Ramos (cell line): ENCODE measurements around the gene EID1.
"Not testable (repeated sequence)": the region's sequence is repeated elsewhere in the genome, so short reads cannot be mapped to it uniquely, and the experiment has no call there.

Experiments used
- in situ Hi-C: fragments of 300-500 bp; cut with MboI; formaldehyde crosslinking; loops from one replicate; pipeline ENCODE4 v1.14.3; 2022; ENCODE audit warnings: low sequenced_read_pairs; ENCODE audit not compliant: unreplicated experiment

EID1 gene

DNA sequence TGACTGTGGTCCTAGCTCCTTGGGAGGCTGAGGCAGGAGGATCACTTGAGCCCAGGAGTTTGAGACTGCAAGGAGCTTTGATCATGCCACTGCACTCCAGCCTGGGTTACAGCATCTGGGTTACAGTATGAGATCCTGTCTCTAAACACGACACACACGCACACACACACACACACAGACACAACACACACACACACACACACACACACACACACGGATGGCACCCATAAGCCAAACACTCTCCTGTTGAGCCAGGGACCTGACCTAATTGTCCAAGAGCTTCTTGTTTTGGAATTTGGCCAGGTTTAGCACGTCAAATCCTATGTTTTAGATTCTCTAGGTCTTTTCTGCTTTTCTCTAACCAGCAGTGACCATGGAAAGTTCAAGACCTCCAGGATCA is 26.8 kb downstream of the EID1 start:
- in situ Hi-C loops: no loop called here

DNA sequence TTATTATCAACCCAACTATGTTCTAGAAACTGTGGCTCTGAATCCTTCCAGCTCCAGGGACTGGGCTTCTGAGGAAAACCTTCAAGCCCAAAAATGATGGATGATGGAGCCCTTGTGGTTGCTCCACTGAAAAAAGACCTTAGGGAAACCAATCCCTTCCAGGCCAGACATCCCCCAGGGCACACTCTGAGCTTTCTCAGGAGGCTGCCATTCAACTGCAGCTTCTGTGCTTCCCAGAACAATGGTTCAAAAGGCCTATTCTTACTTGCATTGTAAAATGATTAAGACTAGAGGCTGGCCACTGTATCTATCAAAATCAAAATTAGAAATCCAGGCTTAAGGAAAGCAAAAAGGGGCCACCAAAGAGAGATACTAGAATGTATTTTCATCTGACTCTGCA is 27.3 kb downstream of the EID1 start:
- in situ Hi-C loops: no loop called here

DNA sequence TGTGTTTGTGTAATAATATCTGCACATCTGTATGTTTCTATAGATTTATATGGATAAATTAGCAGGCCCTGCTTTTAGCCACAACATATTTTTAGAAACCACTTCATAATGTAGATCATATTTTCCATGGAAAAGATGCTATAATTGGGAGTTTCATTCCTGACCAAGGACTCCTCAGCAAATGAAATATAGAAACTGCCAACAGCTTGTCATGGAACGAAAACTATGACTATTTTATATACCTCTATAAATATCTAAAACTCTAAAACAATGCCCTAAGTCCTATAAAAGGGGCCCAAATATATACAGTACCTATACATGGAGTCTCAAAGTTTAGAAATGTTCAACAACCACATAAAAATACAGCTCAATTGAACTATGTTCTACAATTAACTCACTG is 27.9 kb downstream of the EID1 start:
- in situ Hi-C loops: no loop called here

DNA sequence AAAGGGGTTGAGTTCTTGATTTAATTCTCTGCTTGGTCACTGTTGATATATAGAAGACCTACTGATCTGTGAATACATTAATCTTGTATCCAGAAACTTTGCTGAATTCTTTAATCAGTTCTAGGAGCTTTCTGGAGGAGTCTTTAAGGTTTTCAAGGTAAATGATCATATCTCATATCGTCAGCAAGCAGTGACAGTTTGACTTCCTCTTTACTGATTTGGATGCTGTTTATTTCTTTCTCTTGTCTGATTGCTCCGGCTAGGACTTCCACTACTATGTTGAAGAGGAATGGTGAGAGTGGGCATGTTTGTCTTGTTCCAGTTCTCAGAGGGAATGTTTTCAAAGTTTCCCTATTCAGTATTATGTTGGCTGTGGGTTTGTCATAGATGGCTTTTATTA is 31.4 kb downstream of the EID1 start:
- in situ Hi-C loops: not testable (repeated sequence)

DNA sequence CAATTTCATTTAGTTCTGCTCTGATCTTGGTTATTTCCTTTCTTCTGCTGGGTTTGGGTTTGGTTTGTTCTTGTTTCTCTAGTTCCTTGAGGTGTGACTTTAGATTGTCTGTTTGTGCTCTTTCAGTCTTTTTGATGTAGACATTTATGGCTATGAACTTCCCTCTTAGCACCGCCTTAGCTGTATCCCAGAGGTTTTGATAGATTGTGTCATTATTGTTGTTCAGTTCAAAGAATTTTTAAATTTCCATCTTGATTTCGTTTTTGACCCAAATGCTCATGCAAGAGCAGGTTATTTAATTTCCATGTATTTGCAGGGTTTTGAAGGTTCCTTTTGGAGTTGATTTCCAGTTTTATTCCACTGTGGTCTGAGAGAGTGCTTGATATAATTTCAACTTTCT is 32.6 kb downstream of the EID1 start:
- in situ Hi-C loops: not testable (repeated sequence)

DNA sequence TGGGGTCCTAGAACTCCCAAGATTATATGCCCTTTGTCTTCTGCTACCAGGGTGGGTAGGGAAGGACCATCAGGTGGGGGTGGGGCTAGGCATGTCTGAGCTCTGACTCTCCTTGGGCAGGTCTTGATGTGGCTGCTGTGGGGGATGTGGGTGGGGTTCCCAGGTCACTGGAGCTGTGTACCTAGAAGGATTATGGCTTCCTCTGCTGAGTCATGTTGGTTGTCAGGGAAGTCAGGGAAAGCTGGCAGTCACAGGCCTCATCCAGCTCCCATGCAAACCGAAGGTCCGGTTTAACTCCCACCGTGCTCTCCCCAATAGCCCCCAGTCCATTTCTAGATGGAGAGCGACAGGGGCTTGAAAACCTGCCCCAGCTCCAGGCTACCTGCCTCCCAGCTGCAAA is 35.2 kb downstream of the EID1 start:
- in situ Hi-C loops: no loop called here

DNA sequence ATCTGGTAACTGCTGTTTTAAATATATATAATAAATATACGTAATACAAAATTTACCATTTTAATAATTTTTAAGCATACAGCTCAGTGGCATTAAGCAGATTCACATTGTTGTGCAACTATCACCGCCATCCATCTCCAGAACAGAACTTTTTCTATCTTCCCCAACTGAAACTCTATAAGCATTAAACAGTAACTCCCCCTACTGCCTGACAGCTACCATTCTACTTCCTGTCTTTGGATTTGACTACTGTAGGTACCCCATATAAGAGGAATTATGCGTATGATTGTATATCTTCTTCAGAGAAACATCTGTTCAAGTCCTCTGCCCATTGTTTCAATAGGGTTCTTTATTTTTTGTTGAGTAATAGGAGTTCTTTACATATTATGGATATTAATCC is 36.8 kb downstream of the EID1 start:
- in situ Hi-C loops: no loop called here

DNA sequence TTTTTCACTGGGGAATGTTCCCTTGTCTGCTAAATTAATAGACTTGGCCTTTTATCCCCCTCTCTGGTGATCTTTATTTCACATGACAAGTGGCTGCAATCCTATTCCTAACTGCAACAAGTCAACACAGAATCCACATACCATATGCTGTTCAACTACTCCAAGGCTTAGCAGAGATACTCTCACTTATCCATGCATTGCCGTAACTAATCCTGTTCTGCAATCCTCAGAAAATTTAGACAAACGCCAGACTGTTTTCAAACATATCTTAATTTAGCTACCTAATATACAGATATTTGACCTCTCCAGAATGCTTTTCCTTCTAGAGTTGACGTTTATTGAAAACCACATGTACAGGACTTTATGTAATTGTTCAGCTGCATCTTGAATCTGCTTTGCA is 37.9 kb downstream of the EID1 start:
- in situ Hi-C loops: no loop called here

DNA sequence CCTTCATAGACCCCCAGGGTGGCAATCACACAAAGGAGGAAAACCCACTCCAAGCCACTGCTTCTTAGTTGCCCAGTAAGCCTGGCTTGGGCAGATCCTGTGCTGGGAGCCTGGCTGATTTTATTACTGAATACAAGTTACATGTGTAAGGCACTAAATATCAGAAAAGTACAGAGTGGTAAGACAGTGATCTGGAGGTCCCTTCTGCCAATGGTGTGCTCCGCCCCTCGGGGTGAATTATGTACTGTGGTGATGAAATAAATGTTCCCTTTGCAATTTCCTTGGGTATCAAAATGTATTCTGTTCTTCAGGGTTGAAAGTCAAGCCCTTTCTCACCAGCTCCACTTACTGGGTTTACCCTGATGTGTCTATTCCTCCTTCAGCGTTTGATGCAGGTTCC is 38.8 kb downstream of the EID1 start:
- in situ Hi-C loops: no loop called here

DNA sequence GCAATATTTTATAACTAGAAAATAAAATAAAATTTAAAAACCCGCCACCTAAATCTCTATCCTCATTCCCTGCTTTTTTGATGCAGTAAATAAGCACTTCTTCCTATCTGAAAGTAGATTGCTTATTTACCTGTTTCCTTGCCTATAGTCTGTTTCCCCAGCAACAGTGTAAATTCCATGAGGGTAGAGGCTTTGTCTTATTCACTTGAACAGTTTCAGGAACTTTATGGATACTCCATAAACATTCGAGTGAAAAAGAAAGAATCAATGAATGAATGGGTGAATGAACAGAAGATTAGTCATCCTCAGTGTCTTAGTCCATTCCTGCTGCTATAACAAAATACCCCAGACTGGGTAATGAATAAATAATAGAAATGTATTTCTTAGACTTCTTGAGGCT is 44.1 kb downstream of the EID1 start:
- in situ Hi-C loops: no loop called here

DNA sequence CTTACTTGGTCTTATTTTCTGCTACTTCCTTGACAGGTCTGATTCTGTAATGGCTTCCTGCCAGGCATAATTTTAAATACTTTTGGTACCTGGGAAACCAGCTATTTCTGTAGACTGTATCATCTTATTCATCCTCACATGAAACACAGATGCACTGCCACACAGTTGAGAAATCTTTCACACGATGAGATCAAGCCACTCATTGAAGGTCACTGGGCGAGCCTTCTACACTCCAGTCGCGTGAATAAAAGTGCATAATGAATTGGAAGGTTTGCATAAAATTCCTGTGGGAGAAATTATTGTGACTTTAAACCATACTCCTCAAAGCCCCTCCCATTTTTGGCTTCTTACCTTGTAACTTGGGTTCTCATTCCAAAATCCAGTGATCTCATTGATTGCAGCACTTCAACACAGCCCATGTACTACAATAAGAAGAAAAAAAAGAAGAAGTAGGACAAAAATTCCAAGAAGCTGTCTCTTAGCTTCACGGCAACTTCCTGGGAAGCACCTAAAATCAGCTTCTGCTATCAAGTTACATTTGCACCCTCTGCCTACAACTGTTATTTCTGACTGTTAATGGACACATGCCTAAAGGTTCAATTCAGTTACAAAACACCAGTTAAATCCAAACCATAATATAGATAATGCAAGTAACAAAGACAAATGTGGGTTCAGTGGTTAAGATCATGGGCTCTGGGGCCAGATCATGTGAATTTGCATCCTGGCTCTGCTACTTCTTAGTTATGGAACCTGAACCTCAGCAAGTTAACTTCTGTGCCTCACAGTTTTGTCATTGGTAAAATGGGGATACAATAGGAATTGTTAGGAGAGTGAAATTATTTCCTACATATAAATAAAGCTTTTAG is 46.8 kb downstream of the EID1 start:
- in situ Hi-C loops: no loop called here

DNA sequence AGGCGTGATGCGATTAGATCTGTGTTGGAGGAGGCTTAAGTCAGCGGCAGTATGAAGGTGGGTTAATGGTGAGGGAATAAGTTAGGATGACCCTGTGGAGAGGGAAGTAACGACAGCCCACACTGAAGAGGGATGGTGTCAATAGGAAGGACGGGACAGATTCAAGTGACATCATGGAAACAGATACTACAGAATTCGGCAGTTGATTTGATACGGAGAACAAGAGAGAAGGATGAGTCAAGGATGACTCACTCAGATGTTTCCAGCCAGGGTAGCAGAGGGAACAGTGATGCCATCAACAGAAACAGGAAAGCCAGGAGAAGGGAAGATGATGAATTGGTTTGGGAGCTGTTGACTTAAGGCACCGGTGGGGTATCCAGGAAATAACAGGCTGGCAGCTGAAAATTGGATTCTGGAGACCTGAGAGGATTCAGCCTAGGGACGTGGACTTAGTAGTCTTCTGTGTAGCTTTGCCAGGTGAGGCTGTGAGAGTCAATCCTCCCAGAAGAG is 47.8 kb downstream of the EID1 start:
- in situ Hi-C loops: no loop called here

DNA sequence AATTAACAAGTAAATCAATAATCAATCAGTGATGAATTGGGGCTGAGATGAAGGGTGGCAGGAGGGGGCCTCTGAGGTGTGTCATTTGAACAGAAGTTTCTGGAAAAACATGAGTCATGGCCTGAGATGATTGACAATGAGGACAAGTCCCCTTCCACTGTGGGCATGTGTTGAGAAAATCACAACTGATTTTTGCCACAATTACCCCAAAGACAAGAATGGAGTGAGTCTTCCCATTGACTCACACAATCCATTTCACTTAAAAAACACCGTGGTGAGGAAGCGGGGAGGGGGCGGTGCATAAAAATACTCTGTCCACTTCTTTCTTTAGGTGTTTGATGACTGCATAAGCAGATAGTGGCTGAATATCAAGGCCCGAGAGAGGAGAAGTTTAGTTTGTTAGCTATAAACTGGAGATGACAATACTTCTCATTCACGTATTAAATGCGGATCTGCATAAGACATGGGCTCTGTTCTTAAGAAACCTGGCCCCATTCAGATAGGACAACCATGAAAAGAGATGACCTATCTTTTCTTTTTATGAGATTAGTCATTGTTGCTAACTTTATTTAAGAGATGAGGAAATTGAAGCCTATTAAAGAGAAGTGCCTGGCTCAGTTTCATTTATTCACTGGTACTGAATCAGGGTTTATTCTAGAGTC is 51.1 kb downstream of the EID1 start:
- in situ Hi-C loops: no loop called here

DNA sequence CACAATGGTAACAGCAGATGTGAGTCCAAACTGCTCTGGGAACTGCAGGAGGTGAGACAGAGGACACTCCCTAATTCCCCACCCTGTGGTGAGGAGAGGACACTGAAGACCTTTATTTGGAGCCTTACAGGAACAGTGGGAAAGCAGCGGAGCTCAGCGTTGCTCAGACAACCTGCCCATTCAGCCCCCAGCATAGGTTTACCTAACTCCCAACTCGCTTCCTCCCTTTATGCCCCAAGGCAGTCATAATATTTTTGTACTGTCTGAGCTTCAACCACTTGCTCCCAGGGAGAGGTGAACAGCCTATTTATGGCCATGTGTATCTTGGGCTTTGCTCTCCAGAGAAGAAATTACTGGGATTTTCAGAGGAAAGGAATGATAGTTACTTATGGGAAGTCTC is 51.7 kb downstream of the EID1 start:
- in situ Hi-C loops: no loop called here
